Ascending aorta (tissue), 2 donors: ENCODE results near the gene FBXO36. TPM values are rescaled to one million over a fixed set of nuclear protein-coding genes. Genes with fewer than 3 reads are reported as not detected.
"Not testable (repeated sequence)": the region's sequence is repeated elsewhere in the genome, so short reads cannot be mapped to it uniquely, and the experiment has no call there.

Experiments
- DNase-seq, 2 donors: peaks; one replicate each; pipeline ENCODE4 v3.0.0-alpha.2; 2019; ENCODE audit warnings: low spot score in 2 of 2
- H3K27ac ChIP-seq, 2 donors: fragments of 200-600 bp; sonication (generic); one replicate each; pipeline ENCODE4 v1.5.1; 2016 to 2017; ENCODE audit warnings: mild to moderate bottlenecking in 1 of 2
- H3K27me3 ChIP-seq: fragments of 200-600 bp; sonication (generic); one replicate; pipeline ENCODE4 v1.5.1; 2017
- H3K36me3 ChIP-seq, 2 donors: fragments of 200-600 bp; sonication (generic); one replicate each; pipeline ENCODE4 v1.5.1; 2016
- H3K4me1 ChIP-seq, 2 donors: fragments of 200-600 bp; sonication (generic); one replicate each; pipeline ENCODE4 v1.5.1; 2016 to 2017; ENCODE audit warnings: mild to moderate bottlenecking in 1 of 2
- H3K4me3 ChIP-seq, 2 donors: fragments of 200-600 bp; sonication (generic); one replicate each; pipeline ENCODE4 v1.5.1; 2016 to 2017; ENCODE audit warnings: mild to moderate bottlenecking in 1 of 2
- H3K9me3 ChIP-seq, 2 donors: fragments of 200-600 bp; sonication (generic); one replicate each; pipeline ENCODE4 v1.5.1; 2016
- intact Hi-C: fragments of 100-400 bp; cut with DNase I; formaldehyde crosslinking; loops from one replicate; pipeline ENCODE4 v1.15.1; 2023
- total RNA-seq: library from RNA; depleted of rRNA; stranded (reverse); fragments of >200 nt; gene quantifications from one replicate; pipeline ENCODE4 v1.1.0, GENCODE V29; 2016
- TF ChIP-seq, protein P1 (sequence below), 3 experiments: fragments of 200-600 bp in 2 of 3; fragments of 450-650 bp in 1 of 3; sonication (generic) in 2 of 3; IDR thresholded peaks; one replicate each; pipeline ENCODE4 v1.5.1; 2016 to 2019; ENCODE audit warnings: antibody characterized with exemption in 3 of 3, mild to moderate bottlenecking in 1 of 3, moderate library complexity in 1 of 3

FBXO36 gene
- total RNA-seq, 1 donor from 2014 or later: 1.6 TPM

DNA sequence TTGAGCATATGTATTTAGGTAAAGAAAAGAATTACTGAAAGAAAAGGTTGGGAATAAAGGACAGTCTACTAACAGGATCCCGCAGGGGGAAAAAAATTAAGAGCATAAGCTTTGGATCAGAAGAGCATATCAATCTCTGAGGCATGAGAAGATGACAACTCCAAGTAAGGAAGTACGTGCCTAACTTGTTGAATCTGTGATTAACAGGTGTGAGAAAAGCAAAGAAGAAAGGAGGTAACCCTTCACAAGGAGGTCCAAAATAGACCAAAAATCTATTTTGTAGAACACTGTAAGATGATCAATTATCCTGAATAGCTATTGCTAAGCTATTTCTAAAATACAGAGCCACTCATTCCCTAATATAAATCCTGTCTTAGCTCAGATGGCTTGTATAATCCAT, 33.3 kb upstream of the FBXO36 start:
- H3K27ac ChIP-seq: no peak overlapping the region
- peaks cover 0 to 3% of the 10 kb centered on the region in 2 donors for H3K4me1 ChIP-seq
- intact Hi-C loops: no loop called here
- no peak overlapping the region for H3K4me3 ChIP-seq
- TF ChIP-seq, protein P1, sequence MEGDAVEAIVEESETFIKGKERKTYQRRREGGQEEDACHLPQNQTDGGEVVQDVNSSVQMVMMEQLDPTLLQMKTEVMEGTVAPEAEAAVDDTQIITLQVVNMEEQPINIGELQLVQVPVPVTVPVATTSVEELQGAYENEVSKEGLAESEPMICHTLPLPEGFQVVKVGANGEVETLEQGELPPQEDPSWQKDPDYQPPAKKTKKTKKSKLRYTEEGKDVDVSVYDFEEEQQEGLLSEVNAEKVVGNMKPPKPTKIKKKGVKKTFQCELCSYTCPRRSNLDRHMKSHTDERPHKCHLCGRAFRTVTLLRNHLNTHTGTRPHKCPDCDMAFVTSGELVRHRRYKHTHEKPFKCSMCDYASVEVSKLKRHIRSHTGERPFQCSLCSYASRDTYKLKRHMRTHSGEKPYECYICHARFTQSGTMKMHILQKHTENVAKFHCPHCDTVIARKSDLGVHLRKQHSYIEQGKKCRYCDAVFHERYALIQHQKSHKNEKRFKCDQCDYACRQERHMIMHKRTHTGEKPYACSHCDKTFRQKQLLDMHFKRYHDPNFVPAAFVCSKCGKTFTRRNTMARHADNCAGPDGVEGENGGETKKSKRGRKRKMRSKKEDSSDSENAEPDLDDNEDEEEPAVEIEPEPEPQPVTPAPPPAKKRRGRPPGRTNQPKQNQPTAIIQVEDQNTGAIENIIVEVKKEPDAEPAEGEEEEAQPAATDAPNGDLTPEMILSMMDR (IDR thresholded peaks at IDR 0.05): no peak
- no peaks in the 10 kb centered on the region for H3K36me3 ChIP-seq
- H3K9me3 ChIP-seq: no peaks in the 10 kb centered on the region
- H3K27me3 ChIP-seq: no peaks in the 10 kb centered on the region
- no peak for DNase-seq

DNA sequence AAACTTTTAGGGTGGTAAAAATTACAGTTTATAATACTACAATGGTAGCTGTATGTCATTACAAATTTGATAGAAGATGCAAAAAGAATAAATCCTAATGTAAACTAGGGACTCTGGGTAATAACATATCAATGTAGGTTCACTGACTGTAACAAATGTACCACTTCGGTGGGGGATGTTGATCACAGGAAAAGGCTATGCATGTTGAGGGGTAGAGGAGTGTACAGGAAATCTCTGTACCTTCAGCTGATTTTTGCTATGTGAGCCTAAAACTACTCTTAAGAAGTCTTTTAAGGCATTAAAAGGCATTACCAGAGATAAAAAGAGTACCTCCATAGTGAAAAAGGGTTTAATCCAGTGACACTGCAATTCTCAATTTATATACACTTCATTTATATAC, 25.4 kb upstream of the FBXO36 start:
- Histone ChIP-seq H3K4me1 (peaks cover 0 to 9% of the 10 kb centered on the region in 2 donors), H3K9me3 (no peaks in the 10 kb centered on the region), H3K4me3 (no peak overlapping the region), H3K36me3 (peaks cover 2% of the 10 kb centered on the region in 2 donors), H3K27ac (no peak overlapping the region), H3K27me3 (no peaks in the 10 kb centered on the region)
- intact Hi-C loops: no loop called here
- DNase-seq: no peak
- TF ChIP-seq, protein P1 (IDR thresholded peaks at IDR 0.05): no peak

GRCh38 chr2:229899604-229900003, 22.7 kb upstream of the FBXO36 start:
- Histone ChIP-seq H3K4me3 (no peak overlapping the region), H3K36me3 (peaks cover 2 to 10% of the 10 kb centered on the region in 2 donors), H3K4me1 (peaks cover 0 to 9% of the 10 kb centered on the region in 2 donors), H3K9me3 (no peaks in the 10 kb centered on the region), H3K27ac (no peak overlapping the region), H3K27me3 (no peaks in the 10 kb centered on the region)
- TF ChIP-seq, protein P1 (IDR thresholded peaks at IDR 0.05): no peak
- no peak for DNase-seq
- intact Hi-C loops: no loop called here

GRCh38 chr2:229900012-229900411, 22.3 kb upstream of the FBXO36 start:
- H3K27ac ChIP-seq: no peak overlapping the region
- intact Hi-C loops: no loop called here
- H3K4me1 ChIP-seq: peaks cover 0 to 9% of the 10 kb centered on the region in 2 donors
- DNase-seq: no peak
- TF ChIP-seq, protein P1 (IDR thresholded peaks at IDR 0.05): no peak
- H3K4me3 ChIP-seq: no peak overlapping the region
- H3K27me3 ChIP-seq: no peaks in the 10 kb centered on the region
- peaks cover 2 to 10% of the 10 kb centered on the region in 2 donors for H3K36me3 ChIP-seq
- H3K9me3 ChIP-seq: no peaks in the 10 kb centered on the region

- H3K27me3 ChIP-seq, DNase-seq, H3K27ac ChIP-seq, H3K9me3 ChIP-seq, H3K4me1 ChIP-seq, intact Hi-C loops, H3K36me3 ChIP-seq, H3K4me3 ChIP-seq: not testable (repeated sequence)
These were observed 21.8 kb upstream of the FBXO36 start for GRCh38 chr2:229900514-229900913.

DNA sequence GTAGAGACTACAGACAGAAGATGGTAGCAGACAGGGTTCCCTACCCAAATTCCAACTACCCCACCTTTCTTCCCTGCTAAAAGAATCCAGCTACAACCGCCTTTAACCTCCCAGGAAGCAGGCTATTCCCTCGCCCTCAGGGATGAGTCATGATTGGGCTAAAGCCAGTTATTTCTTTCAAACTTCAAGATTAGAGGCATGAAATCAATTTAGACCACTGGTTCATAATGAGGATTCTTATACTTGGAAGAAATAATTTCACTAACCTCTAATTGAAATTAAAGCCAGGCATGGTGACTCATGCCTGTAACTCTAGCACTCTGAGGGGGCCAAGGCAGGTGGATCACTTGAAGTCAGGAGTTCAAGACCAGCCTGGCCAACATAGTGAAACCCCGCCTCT, 20.5 kb upstream of the FBXO36 start:
- Histone ChIP-seq H3K4me1 (peaks cover 0 to 9% of the 10 kb centered on the region in 2 donors), H3K9me3 (no peaks in the 10 kb centered on the region), H3K4me3 (no peak overlapping the region), H3K36me3 (peaks cover 2 to 10% of the 10 kb centered on the region in 2 donors), H3K27ac (no peak overlapping the region), H3K27me3 (no peaks in the 10 kb centered on the region)
- intact Hi-C loops: no loop called here
- TF ChIP-seq, protein P1 (IDR thresholded peaks at IDR 0.05): no peak
- DNase-seq: no peak
